HepG2 (cell line): ENCODE results near the gene CDKN3. TPM values are rescaled to one million over a fixed set of nuclear protein-coding genes. Genes with fewer than 3 reads are reported as not detected.

Experiments used
- KAT8 ChIP-seq: IDR thresholded peaks from 2 replicates; pipeline ENCODE4 v1.6.1; 2016; ENCODE audit warnings: missing genetic modification reagents, missing compliant biosample characterization
- MXD4 ChIP-seq: IDR thresholded peaks from 2 replicates; pipeline ENCODE4 v1.6.1; 2016; ENCODE audit warnings: mild to moderate bottlenecking, missing biosample characterization, missing genetic modification reagents
- NCOA1 ChIP-seq: sonication (generic); formaldehyde crosslinking; IDR thresholded peaks from 2 replicates; pipeline ENCODE4 v1.9.0; 2021; ENCODE audit warnings: missing genetic modification reagents
- NFYB ChIP-seq: sonication (generic); formaldehyde crosslinking; IDR thresholded peaks from 2 replicates; pipeline ENCODE4 v1.4.0; 2020; ENCODE audit warnings: missing genetic modification reagents
- RFX1 ChIP-seq: fragments of 450-650 bp; IDR thresholded peaks from 2 replicates; pipeline ENCODE4 v1.6.1; 2017
- SKI ChIP-seq: fragments of 450-650 bp; IDR thresholded peaks from one replicate; pipeline ENCODE4 v1.6.1; 2018; ENCODE audit warnings: mild to moderate bottlenecking; ENCODE audit not compliant: partially characterized antibody
- SP5 ChIP-seq: IDR thresholded peaks from 2 replicates; pipeline ENCODE4 v1.6.1; 2016; ENCODE audit warnings: low read depth, borderline replicate concordance
- ZBTB20 ChIP-seq: sonication (generic); formaldehyde crosslinking; IDR thresholded peaks from 2 replicates; pipeline ENCODE4 v1.8.1; 2023; ENCODE audit warnings: missing genetic modification reagents, low read depth, mild to moderate bottlenecking, borderline replicate concordance
- ZNF136 ChIP-seq: sonication (generic); formaldehyde crosslinking; IDR thresholded peaks from 2 replicates; pipeline ENCODE4 v1.8.1; 2022; ENCODE audit warnings: low read depth, mild to moderate bottlenecking, moderate library complexity, missing genetic modification reagents
- ZNF230 ChIP-seq: sonication (generic); formaldehyde crosslinking; IDR thresholded peaks from 2 replicates; pipeline ENCODE4 v1.4.0; 2020; ENCODE audit warnings: mild to moderate bottlenecking, missing genetic modification reagents
- ZNF556 ChIP-seq: sonication (generic); formaldehyde crosslinking; IDR thresholded peaks from 2 replicates; pipeline ENCODE4 v1.4.0; 2020; ENCODE audit warnings: mild to moderate bottlenecking, missing genetic modification reagents, borderline replicate concordance
- ZNF558 ChIP-seq: sonication (generic); formaldehyde crosslinking; IDR thresholded peaks from 2 replicates; pipeline ENCODE4 v1.9.0; 2022; ENCODE audit warnings: mild to moderate bottlenecking, missing genetic modification reagents, borderline replicate concordance
- ZNF570 ChIP-seq: sonication (generic); formaldehyde crosslinking; IDR thresholded peaks from 2 replicates; pipeline ENCODE4 v1.4.0; 2020; ENCODE audit warnings: mild to moderate bottlenecking, missing genetic modification reagents, borderline replicate concordance
- ZSCAN20 ChIP-seq: sonication (generic); formaldehyde crosslinking; IDR thresholded peaks from 2 replicates; pipeline ENCODE4 v1.4.0; 2020; ENCODE audit warnings: missing genetic modification reagents, mild to moderate bottlenecking, borderline replicate concordance
- ZZZ3 ChIP-seq: sonication (generic); formaldehyde crosslinking; IDR thresholded peaks from 2 replicates; pipeline ENCODE4 v1.4.0; 2020; ENCODE audit warnings: missing genetic modification reagents, mild to moderate bottlenecking, borderline replicate concordance
- polyA plus RNA-seq, 8 experiments: library from polyadenylated mRNA; depleted of rRNA in 3 of 8; stranded (reverse) in 7 of 8; unstranded in 1 of 8; fragments of >200 nt; fragmentation: Illumina TruSeq in 4 of 8; extraction: Trizol in 4 of 8; gene quantifications; 2 replicates each; pipeline versions ENCODE4 v1.2.1 to v1.2.3, GENCODE V29; 2011 to 2016; ENCODE audit warnings: low read depth in 4 of 8, missing spikeins in 1 of 8, mixed read lengths in 1 of 8; ENCODE audit not compliant: insufficient read depth in 1 of 8
- total RNA-seq, 5 experiments: library from RNA; depleted of rRNA; stranded (reverse); fragments of >200 nt; fragmentation: Illumina TruSeq; extraction: Trizol; gene quantifications; 2 replicates each; pipeline ENCODE4 v1.2.3, GENCODE V29; 2016; ENCODE audit warnings: low read depth in 1 of 5
- TF ChIP-seq, protein P1 (sequence below): sonication (generic); formaldehyde crosslinking; IDR thresholded peaks from 2 replicates; pipeline ENCODE4 v1.4.0; 2020; ENCODE audit warnings: low read depth, missing genetic modification reagents
- TF ChIP-seq, protein P2 (sequence below): sonication (generic); formaldehyde crosslinking; IDR thresholded peaks from 2 replicates; pipeline ENCODE4 v1.4.0; 2020; ENCODE audit warnings: missing genetic modification reagents
- TF ChIP-seq, protein P3 (sequence below): sonication (generic); formaldehyde crosslinking; IDR thresholded peaks from 2 replicates; pipeline ENCODE4 v1.4.0; 2020; ENCODE audit warnings: mild to moderate bottlenecking, low read depth, missing genetic modification reagents

CDKN3 gene
- total and polyA plus RNA-seq, 2 of the 13 experiments (the other 11 are each of a cell fraction or from before 2014, with no cell fraction given) = 63.0 to 88.9 TPM

DNA sequence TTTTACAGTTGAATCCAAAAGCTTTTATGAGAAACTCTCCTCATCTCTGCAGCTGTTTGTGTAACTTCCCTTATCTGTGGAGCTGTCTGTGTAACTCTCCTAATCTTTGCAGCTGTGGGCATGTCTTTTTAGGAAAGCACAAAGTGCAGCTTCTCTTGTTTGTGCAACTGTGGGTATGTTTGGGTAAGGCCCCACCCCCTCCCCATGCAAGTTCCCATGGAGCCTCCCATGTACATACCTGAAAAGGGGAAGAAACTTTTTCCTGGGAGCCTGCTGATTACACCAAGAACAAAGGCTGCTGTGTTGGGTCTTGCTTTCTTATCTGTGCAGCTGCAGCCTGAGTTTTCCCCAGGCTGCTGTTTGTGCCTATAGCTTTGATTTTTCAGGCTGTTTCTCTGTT lies 42.7 kb upstream of the CDKN3 start (continued):
- no peak for TF ChIP-seq ZNF570 (CRISPR knock-in tag)
- no peak for TF ChIP-seq ZNF136
- no peak; the same call in 1 of the 2 replicates for TF ChIP-seq RFX1
- TF ChIP-seq ZBTB20 (CRISPR knock-in tag) = peak; percentile 93
- TF ChIP-seq ZNF230 (CRISPR knock-in tag) = no peak
- TF ChIP-seq MXD4 = peak; percentile 41; the same call in 1 of the 2 replicates
- peak; percentile 95 for TF ChIP-seq SP5
- TF ChIP-seq ZZZ3 (CRISPR knock-in tag) = no peak
- no peak for TF ChIP-seq ZNF558 (CRISPR knock-in tag)
- peak; percentile 95; the same call in 1 of the 2 replicates for TF ChIP-seq NCOA1 (CRISPR knock-in tag)
- peak; percentile 80 for TF ChIP-seq KAT8 (CRISPR knock-in tag)
- TF ChIP-seq ZSCAN20 = no peak
- peak; percentile 30; the same call in 1 of the 2 replicates for TF ChIP-seq NFYB (CRISPR knock-in tag)
- TF ChIP-seq, protein P1, sequence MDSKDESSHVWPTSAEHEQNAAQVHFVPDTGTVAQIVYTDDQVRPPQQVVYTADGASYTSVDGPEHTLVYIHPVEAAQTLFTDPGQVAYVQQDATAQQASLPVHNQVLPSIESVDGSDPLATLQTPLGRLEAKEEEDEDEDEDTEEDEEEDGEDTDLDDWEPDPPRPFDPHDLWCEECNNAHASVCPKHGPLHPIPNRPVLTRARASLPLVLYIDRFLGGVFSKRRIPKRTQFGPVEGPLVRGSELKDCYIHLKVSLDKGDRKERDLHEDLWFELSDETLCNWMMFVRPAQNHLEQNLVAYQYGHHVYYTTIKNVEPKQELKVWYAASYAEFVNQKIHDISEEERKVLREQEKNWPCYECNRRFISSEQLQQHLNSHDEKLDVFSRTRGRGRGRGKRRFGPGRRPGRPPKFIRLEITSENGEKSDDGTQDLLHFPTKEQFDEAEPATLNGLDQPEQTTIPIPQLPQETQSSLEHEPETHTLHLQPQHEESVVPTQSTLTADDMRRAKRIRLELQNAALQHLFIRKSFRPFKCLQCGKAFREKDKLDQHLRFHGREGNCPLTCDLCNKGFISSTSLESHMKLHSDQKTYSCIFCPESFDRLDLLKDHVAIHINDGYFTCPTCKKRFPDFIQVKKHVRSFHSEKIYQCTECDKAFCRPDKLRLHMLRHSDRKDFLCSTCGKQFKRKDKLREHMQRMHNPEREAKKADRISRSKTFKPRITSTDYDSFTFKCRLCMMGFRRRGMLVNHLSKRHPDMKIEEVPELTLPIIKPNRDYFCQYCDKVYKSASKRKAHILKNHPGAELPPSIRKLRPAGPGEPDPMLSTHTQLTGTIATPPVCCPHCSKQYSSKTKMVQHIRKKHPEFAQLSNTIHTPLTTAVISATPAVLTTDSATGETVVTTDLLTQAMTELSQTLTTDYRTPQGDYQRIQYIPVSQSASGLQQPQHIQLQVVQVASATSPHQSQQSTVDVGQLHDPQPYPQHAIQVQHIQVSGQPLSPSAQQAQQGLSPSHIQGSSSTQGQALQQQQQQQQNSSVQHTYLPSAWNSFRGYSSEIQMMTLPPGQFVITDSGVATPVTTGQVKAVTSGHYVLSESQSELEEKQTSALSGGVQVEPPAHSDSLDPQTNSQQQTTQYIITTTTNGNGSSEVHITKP (CRISPR knock-in tag) = peak; percentile 95
- TF ChIP-seq, protein P2, sequence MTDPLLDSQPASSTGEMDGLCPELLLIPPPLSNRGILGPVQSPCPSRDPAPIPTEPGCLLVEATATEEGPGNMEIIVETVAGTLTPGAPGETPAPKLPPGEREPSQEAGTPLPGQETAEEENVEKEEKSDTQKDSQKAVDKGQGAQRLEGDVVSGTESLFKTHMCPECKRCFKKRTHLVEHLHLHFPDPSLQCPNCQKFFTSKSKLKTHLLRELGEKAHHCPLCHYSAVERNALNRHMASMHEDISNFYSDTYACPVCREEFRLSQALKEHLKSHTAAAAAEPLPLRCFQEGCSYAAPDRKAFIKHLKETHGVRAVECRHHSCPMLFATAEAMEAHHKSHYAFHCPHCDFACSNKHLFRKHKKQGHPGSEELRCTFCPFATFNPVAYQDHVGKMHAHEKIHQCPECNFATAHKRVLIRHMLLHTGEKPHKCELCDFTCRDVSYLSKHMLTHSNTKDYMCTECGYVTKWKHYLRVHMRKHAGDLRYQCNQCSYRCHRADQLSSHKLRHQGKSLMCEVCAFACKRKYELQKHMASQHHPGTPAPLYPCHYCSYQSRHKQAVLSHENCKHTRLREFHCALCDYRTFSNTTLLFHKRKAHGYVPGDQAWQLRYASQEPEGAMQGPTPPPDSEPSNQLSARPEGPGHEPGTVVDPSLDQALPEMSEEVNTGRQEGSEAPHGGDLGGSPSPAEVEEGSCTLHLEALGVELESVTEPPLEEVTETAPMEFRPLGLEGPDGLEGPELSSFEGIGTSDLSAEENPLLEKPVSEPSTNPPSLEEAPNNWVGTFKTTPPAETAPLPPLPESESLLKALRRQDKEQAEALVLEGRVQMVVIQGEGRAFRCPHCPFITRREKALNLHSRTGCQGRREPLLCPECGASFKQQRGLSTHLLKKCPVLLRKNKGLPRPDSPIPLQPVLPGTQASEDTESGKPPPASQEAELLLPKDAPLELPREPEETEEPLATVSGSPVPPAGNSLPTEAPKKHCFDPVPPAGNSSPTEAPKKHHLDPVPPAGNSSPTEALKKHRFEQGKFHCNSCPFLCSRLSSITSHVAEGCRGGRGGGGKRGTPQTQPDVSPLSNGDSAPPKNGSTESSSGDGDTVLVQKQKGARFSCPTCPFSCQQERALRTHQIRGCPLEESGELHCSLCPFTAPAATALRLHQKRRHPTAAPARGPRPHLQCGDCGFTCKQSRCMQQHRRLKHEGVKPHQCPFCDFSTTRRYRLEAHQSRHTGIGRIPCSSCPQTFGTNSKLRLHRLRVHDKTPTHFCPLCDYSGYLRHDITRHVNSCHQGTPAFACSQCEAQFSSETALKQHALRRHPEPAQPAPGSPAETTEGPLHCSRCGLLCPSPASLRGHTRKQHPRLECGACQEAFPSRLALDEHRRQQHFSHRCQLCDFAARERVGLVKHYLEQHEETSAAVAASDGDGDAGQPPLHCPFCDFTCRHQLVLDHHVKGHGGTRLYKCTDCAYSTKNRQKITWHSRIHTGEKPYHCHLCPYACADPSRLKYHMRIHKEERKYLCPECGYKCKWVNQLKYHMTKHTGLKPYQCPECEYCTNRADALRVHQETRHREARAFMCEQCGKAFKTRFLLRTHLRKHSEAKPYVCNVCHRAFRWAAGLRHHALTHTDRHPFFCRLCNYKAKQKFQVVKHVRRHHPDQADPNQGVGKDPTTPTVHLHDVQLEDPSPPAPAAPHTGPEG = no peak; the same call in 1 of the 2 replicates
- TF ChIP-seq SKI = peak; percentile 99
- TF ChIP-seq ZNF556 = peak; percentile 83; the same call in 1 of the 2 replicates
- TF ChIP-seq, protein P3, sequence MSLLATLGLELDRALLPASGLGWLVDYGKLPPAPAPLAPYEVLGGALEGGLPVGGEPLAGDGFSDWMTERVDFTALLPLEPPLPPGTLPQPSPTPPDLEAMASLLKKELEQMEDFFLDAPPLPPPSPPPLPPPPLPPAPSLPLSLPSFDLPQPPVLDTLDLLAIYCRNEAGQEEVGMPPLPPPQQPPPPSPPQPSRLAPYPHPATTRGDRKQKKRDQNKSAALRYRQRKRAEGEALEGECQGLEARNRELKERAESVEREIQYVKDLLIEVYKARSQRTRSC (CRISPR knock-in tag) = no peak
